ENCODE data around the gene USP40.

The USP40 gene

DNA sequence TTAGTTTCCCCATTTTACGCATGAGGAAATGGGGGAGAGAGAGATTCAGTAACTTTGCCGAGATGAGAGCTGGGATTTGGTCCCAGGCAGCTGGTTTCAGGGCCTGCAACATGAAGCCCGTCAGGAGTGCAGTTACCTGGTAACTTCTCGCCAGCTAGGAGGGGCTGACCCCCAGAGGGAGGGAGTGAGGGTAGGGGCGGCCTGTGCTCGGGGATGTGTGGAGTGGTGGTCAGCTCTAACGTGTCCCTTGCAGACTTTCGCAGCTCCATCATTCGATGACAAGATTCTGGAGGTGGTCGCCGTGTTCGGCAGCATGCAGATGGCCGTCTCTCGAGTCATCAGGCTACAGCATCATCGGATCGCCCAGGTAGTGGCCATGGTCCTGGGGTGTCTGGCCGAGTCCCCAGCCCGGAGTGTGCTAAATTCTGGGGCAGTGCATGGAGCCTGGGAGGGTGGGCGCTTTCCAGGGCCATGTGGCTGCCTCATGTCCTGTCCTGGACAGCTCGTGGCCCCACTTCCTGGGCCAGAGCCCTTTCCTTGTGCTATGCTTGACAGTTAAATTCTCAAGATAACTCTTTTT lies 108.5 kb downstream of the USP40 start:
- no peak for DNase-seq

DNA sequence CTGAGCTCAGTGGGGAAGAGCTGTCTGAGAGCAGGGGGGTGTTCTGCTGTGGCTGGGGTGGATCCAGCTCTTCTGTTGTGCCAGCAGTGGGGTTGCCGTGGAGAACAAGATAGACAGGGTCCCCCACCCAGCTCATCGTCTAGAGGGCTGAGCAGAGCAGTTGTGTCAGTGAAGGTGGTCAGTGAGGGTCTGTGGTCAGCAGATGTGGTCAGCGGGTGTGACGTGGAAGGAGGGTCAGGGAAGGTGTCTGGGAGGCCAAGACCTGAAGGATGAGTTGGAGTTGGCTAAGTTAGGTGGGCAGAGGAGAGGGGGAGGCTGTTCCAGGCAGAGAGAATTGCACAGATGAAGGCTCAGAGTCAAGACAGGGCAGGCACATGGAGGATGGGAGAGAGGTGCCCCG lies 109.2 kb downstream of the USP40 start:
- DNase-seq = no peak

DNA sequence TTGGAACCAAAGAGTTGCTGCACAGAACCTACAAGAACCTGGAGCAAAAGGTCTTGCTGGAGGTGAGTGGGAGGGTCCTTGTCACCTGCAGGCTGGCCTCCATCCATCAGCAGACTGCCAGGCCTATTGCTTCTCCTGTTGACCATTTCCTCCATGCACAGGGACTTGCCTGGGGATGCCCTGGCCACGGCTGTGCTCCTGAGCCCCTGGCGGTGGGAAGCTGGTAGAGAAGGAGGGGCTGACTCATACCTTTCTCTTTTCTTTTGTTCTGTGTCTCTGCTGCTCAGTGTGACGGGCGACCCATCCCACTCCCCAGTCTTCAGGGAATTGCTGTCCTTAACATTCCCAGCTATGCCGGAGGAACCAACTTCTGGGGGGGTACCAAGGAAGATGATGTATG lies 109.6 kb downstream of the USP40 start:
- DNase-seq = no peak

DNA sequence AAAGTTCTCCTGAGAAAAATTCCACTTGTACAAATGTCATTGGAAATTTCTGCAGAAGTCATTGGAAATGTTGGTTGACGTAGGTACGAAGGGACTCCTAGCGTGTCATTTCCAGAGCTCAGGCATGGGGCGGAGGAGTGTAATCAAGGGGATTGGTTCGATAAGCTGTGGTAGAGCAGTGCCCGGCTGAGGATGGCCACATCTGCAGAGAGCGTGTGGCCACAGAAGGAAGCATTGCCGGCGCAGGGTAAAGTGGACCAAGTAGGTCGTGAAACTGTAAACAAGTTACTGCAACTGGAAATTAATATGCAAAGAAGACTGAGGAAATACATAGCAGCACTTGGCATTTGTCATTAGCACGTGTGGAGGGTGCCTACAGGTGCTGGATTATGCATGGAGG lies 110.5 kb downstream of the USP40 start:
- DNase-seq = no peak

DNA sequence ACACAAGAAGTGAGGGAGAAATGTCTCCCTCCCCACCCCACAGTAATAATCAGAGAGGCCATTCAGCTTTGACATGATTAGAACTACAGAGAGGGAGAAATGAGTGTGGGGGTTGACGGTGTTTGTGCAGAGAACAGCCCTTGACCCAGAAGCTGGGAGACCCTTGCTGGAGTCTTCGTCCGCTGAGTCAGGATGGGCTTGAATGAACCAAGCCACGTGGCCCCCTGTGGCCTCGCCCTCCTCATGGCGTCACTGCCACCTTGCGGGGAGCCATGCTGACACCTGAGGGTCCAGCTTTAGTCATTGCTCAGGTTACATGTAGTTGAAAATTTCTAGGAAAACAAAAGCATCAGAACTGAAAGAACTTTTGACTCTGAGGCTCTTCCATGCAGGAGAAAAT lies 111.1 kb downstream of the USP40 start:
- no peak for DNase-seq

DNA sequence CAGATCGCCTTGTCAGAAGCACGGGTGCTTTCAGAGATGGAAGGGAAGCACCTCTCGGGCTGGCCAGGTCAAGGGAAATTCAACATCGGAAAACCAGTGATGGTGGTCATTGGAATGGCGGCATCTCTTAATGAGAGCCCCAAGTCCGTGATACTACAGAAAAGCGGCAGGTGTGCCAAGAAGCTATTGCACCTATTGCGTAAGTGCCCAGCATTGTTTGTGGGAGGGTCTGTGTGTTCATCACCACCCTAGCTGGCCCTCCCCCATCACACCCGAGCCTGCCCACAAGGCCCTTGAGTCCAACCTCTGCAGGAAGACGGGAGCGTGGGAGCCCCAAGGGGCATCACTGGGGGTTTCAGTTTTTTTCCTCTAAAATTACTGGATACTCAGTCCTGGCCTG lies 111.6 kb downstream of the USP40 start:
- no peak for DNase-seq

DNA sequence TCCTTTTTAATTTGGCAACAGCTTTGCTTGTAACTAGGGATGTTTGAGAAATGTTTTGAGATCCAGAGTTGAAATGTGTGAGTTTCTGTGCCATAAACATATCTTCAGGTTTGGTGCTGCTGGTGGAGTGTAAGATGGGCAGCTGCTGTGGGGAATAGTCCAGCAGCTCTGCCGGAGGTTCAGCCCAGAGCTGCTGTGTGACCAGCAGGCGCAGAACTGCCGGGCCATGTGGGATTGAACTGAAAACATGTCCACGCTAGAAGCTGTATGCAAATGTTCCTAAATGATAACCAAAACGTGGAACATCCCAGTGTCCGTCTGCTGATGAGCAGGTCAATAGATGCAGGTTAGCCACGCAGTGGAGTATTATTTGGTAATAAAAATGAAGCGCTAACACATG lies 112.7 kb downstream of the USP40 start:
- no peak for DNase-seq

DNA sequence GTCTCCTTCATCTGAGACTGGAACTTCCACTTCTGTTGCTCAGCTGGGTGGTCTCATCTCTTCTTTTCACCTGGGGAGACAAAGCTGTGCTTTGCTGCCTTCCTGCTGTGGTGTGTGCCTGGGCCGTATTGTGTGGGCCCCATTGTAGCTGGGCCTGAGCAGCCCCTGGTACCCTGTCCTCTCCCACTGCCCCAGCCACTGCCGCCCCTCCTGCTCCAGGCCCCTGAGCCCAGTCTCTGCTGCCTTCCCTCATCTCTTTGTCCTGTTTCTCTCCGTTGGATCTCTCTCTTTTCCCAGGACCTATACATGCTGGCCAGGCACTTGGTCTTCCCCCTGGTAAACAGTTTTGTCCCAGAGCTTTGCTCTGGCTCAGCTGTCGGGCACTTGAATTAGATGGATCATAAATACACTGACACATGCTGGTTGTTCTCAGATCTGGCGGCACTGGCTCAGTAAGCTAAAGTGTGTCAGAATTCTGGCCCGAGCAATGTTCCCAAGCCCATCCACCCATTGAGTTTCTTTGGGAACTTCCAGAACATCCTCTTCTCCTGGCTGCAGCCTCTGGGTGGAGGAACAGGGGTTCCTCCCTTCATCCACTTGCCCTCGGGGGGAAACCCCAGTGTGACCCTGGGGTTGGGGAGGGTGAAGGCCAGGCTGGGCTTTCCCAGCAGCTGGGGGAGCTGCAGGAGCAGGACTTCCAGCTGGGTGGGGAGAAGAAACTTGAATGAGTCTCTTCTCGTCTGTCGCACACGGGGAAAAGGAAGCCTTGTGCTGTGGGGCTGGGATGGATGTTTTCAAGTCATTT lies 113.3 kb downstream of the USP40 start:
- DNase-seq = no peak

DNA sequence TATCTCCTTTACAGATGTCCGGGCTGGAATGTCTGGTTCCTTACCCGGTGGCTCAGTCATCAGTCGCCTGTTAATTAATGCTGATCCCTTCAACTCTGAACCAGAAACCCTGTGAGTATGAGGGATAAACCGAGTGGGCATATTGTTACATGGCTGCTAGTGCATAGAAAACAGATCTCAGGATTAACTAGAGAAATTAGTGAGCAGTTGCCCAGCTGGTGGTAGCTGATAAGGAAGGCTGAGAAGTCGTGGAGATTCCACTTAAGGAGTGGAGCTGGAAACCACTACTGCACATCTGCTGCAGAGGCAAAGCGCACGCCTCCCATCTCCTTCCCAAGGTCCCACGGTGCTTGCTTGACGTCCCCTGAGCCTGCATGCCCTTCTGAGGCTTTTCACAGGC lies 114.6 kb downstream of the USP40 start:
- DNase-seq = no peak

DNA sequence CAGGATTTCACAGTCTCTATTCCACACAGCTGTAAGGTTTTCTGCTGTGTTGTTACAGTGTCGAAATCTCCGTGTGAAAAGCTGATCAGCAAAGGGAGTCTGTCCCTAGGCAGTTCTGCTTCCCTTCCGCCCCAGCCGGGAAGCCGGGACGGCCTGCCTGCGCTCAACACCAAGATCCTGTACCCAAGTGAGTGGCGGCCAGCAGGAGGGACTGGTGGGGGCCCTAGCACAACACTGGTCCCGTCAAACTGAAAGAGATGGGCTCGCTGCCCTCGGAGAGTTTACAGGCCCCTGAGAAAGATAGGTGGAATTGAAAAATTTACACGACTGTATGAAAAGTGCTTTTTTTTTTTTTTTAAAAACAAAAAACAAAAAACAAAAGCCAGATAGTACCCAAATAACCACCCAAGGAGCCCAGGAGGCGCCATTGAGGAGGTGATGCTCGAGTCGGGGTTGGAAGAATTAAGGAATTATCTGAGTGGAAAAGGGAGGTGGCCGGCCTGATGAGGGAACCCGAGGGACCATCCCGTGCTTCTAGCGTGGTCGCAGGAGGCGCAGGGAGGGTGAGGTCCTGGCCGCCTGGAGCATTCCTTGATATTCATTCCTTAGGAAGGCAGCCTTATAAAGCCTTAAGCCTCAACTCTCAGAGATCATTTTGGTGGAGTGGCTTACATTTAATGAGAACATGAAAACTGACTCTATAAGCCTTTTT lies 115.6 kb downstream of the USP40 start:
- no peak for DNase-seq

DNA sequence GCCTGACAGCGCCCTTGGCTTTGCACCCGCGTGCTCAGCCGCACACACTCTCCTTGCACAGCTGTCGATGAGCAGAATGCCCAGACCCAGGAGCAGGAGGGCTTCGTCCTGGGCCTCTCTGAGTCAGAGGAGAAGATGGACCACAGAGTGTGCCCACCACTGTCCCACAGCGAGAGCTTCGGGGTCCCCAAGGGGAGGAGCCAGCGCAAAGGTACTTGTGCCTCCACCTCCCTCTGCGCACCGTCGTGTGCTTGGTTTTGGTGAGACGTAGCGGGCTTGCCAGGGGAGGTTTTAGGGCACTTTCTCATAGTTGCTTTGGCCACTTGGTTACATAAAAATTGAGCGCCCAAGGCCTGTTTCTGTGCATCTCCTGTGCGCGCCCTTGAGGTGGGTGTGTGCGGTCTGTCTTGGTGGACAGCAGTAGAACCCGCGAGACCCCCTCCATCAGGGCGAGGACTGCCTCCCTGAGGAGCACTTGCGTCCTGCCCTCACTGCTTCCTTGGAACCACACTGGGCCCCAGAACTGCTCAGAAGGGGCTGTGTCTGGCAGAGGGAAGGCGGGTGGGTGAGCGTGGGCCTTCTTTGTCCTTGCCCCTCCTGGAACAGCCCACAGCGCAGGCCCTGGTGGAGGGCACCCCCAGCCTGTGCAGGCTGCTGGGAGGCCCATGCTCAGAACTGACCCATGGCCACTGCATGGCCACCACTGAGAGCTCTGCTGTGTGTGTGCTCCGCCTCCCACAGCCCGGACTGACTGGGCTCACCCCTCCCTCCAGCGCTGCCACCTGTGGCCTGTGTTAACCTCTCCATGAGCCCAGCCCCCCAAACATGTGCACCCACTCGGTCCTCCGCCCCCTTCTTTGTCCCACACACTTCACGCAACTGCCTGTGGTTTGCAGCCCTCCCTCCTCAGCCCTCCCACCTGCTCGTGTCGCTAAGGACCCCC lies 116.4 kb downstream of the USP40 start:
- DNase-seq = no peak

DNA sequence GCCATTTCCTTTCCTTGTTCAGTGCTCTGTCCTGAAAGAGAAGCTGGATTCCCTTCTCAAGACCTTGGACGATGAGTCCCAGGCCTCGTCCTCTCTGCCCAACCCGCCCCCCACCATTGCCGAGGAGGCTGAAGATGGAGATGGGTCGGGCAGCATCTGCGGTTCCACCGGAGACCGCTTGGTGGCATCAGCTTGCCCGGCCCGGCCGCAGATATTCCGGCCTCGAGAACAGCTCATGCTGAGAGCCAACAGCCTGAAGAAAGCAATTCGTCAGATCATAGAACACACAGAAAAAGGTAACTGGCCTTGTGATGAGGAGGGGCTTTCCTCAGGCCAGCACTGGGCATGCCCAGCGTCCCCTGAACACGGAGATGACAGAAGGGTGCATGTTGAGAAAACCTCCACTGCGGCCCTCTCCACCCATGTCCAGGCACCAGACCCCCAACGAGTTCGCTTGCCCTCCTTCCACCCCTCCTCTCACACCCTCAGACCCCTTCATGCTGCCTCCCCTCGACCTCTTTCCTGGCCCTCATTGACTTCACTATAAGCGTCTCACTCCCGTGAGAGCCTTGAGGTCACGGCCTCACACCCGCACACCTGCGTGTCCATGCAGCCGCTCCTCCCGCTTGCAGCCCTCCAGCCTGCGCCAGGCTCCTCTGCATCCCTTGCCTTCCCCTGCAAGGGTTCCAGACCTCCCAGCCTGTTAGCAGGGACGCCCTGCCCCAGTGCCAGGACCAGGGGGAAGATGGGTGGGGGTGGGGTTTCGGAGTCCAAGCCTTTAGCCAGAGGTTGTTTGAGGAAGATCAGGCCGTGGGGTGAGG lies 117.3 kb downstream of the USP40 start:
- no peak for DNase-seq

DNA sequence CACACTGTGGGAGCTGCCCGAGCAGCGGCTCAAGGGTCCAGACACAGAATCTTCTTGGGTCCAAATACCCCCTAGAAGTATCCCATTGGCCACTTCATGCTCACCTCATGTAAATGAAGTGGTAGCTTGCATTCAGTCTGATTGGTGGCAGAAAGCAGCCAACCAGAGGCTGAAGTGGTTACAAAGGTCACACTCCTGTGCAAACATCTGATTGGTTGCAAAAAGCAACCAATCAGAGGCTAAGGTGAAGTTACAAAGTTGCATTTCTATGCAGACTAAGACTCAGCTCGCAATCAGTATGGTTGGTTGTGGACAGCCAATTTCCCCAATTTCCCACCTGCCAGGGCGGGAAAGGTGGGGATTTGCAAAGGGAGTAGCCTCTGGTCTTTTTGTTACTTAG lies 118.0 kb downstream of the USP40 start:
- DNase-seq = no peak

DNA sequence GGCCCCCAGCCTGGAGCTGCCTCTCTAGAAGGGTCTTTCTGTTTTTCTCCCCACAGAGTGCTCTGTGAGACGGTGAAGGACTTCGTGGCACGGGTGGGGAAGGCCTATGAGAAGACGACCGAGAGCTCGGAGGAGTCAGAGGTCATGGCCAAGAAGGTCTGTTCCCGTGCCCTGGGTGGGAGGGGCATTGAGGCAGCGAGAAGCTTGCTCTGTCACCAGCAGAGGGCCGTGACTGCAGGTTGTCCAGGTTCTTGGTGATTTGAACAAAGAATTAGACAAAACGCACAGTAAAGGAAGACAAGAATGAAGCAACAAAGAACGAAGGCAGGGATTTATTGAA lies 118.4 kb downstream of the USP40 start:
- no peak for DNase-seq

DNA sequence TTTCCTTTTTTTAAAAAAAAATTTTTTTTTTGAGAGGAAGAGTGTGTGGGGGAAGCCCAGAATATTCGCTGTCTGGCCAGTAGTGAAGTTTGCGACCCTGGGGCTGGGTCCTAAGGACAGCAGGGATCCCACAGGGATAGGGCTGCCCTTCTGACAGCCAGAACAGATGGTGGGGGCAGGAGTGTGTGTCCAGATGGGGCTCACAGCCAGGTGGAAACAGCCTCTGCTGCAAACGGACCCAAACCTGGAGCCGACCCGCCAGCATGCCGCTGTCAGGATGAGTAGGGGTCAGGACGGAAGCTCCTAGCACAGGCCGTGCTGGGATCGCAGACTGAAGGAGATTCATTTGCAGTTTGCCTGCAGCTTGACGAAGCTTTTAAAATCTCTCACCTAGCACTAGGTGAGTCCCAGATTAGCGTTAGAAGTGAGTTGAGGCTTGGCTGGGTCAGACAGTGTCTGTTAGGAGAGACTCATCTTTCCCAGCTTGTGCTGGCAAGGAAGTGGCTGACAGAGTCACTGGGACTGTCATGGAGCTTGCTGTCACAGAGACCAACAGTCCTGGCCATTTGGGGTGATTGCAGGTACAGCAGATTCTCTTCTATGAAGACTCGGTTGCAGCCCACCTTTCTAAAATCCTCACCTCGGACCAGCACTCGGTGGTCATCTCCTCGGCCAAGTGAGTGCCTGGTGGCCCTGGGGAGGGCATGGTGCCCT lies 118.9 kb downstream of the USP40 start:
- DNase-seq = no peak

DNA sequence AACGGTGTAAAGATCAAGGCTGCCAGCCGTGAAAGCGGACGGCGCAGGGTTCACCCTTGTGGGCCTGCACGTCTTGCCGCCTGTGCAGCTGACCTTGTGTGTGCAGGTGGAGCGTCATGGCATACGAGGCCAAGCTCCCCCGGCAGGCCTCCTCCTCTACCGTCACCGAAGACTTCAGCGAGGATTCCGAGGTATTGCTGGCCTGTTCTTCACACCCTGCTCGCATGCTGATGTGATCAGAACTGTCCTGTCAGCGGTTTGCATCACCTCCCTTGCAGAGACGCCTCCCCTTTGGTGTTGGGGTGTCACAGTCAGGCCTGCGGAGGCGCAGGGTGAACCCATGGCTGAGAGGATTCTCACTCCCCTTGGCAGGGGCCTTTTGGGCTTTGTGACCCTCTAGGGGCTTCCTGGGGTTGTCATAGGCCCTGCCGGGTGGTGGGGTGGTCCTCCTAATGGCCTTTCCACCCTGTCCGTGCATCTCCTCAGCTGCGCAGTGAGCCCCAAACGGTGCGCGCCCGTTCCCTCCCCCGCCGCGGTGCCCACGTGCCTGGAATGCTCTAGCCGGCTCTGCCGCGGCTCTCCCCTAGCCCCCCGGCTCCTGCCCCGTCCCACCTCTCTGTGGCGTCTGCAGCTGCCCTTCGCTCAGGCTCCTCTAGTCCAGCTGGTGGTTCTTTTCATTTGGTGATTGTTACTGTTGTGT lies 119.8 kb downstream of the USP40 start:
- no peak for DNase-seq

DNA sequence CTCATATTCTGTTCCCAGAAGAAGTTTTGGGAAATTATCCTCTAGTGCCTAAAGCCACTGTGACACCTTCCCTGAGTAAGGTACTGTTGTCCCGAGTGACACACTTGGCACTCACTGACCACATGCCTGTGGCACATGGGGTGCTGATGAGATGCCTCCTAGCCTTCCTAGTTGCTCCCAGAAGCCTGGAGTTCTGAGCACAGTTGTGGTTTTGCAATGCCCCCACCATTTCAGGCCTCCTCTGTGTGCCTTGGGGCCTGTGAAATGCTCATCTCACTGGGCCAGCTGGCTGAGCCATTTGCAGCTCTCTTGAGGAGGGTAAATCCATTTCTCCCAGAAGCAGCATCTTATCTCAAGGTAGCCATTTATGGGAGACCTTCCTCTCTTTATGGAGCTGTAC lies 120.5 kb downstream of the USP40 start:
- no peak for DNase-seq

DNA sequence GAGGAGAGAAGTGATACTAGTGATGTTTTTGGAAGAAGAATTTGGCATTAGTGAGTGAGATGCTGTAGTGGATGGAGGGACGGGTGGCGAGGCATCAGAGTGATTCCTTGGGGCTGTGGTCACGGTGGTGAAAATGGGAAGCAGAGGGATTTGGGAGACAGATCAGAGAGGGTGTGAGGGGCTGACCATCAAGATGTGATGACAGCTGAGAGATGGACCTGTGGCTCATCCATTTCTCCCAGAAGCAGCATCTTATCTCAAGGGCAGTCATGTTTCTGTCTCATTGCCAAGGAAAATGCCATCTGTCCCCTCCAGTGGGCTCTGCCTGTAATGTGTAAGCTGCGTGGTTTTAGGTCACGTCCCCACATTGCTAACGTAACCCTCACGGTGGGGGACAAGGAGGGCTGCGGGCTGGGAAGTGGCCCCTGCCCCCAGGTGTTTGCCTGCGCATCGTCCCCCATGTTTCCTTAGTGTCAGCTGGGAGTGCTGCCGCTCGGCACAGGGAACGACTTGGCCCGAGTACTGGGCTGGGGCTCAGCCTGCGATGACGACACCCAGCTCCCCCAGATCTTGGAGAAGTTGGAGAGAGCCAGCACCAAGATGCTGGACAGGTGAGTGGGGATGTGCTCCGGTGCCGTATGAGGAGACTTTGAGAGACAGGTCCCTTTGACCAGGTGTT lies 121.3 kb downstream of the USP40 start:
- no peak for DNase-seq

DNA sequence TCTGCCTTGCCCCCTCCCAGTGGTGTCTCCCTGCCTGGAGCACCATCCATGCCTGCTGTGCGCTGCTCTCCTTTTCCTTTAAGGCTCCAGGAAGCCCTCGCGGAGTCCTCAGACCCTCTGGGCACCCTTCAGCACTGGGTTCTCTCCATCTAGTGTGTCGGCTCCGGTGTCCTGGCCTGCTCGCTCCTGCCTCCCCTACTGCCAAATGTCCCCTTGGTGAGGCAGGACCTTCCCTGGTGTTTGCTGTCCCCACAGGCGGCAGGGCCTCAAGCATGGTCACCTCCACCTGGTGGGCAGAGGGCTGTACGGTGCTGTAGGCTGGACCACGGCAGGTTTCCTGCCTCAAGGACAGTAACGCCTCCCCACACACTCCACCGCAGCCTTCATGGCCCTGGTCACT lies 122.1 kb downstream of the USP40 start:
- DNase-seq = no peak

DNA sequence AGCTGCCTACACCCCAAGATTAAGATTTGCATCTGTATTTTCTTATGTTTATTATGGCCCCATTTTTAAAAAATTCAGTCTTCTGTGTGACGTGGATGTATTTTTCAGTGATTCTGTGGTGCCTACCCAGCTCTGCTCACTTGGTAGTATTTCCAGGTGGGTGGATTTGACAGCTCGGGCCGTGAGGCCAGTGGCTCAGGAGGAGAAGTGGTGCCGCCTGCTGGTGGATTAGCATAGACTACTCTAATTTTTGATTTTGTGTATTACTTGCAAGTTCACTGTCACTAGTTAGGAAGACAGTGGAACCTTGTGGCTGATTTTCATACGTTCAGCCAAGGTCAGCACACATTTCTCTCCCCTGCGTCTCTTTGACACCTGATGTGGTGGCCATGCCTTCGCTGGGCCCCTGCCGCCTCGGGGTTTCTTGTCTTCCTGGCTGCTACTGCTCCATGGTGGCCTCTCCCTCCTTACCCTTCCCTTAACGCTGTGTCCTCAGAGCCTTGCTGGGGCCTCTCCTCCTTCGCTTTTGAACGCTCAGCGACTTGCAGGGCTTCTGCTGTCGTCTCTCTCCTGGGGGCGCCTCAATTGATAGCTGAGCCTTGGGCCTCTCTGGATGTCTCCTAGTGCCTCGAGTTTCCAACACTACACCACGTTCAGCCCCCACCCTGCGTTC lies 122.9 kb downstream of the USP40 start:
- peak; percentile 76 for DNase-seq

Measured in amniotic stem cell (primary cell).